Measurements from ENCODE around the gene C2CD2. TPM values are rescaled to one million over a fixed set of nuclear protein-coding genes. Genes with fewer than 3 reads are reported as not detected.

The C2CD2 gene
- total RNA-seq, 4 donors from 2014 or later = 9.5 to 37.5 (median 18.3) TPM

- no peak for DNase-seq
- Histone ChIP-seq H3K27ac (no peak overlapping the region), H3K27me3 (no peaks in the 10 kb centered on the region), H3K4me1 (no peaks in the 10 kb centered on the region), H3K36me3 (no peaks in the 10 kb centered on the region), H3K4me3 (no peak overlapping the region), H3K9me3 (no peaks in the 10 kb centered on the region)
- TF ChIP-seq CTCF (IDR thresholded peaks at IDR 0.05) = no peak
- no peak for TF ChIP-seq POLR2A (IDR thresholded peaks at IDR 0.05)
- intact Hi-C loops (cut with DNase I; ENCODE audit: low total_unique reads) = no loop called here
Measured at GRCh38 chr21:41900401-41900800, 53.4 kb downstream of the C2CD2 start.

- DNase-seq = no peak
- H3K27ac ChIP-seq = no peak overlapping the region
- no peaks in the 10 kb centered on the region for H3K27me3 ChIP-seq
- no peaks in the 10 kb centered on the region for H3K36me3 ChIP-seq
- H3K4me1 ChIP-seq = no peaks in the 10 kb centered on the region
- no peak overlapping the region for H3K4me3 ChIP-seq
- TF ChIP-seq CTCF (IDR thresholded peaks at IDR 0.05) (no peak), POLR2A (IDR thresholded peaks at IDR 0.05) (no peak)
- intact Hi-C loops (cut with DNase I; ENCODE audit: low total_unique reads) = no loop called here
- no peaks in the 10 kb centered on the region for H3K9me3 ChIP-seq
Measured at GRCh38 chr21:41899426-41900202, 54.2 kb downstream of the C2CD2 start.

- no peak overlapping the region for H3K4me3 ChIP-seq
- TF ChIP-seq CTCF (IDR thresholded peaks at IDR 0.05) = no peak
- no peak for TF ChIP-seq POLR2A (IDR thresholded peaks at IDR 0.05)
- intact Hi-C loops (cut with DNase I; ENCODE audit: low total_unique reads) = no loop called here
- no peak for DNase-seq
- H3K27me3 ChIP-seq = no peaks in the 10 kb centered on the region
- H3K36me3 ChIP-seq = no peaks in the 10 kb centered on the region
- no peak overlapping the region for H3K27ac ChIP-seq
- no peaks in the 10 kb centered on the region for H3K9me3 ChIP-seq
- H3K4me1 ChIP-seq = no peaks in the 10 kb centered on the region
Measured at GRCh38 chr21:41898998-41899397, 54.8 kb downstream of the C2CD2 start.

- DNase-seq = no peak
Measured at GRCh38 chr21:41897700-41898099, 56.1 kb downstream of the C2CD2 start.

More at GRCh38 chr21:41897700-41898099, 56.1 kb downstream of the C2CD2 start:
- intact Hi-C loops (cut with DNase I; ENCODE audit: low total_unique reads) = no loop called here
- H3K36me3 ChIP-seq = no peaks in the 10 kb centered on the region
- no peak overlapping the region for H3K27ac ChIP-seq
- no peaks in the 10 kb centered on the region for H3K4me1 ChIP-seq
- H3K4me3 ChIP-seq = no peak overlapping the region
- H3K9me3 ChIP-seq = no peaks in the 10 kb centered on the region
- no peaks in the 10 kb centered on the region for H3K27me3 ChIP-seq
- TF ChIP-seq CTCF (IDR thresholded peaks at IDR 0.05) (no peak), POLR2A (IDR thresholded peaks at IDR 0.05) (no peak)

Data from uterus (tissue), 4 donors.